HEK293 (cell line): Measurements from ENCODE around the gene PARD3B.

Experiments used
- CTCF ChIA-PET: fragments of 350-600 bp; formaldehyde crosslinking; extraction: SDS; loops from one replicate; lab custom pipeline; 2021; ENCODE audit warnings: antibody characterized with exemption; lab: Yijun Ruan, JAX
- POLR2A ChIA-PET: fragments of 300-600 bp; formaldehyde crosslinking; extraction: SDS; loops from one replicate; lab custom pipeline; 2020; ENCODE audit warnings: antibody characterized with exemption, inconsistent platforms; lab: Yijun Ruan, JAX
- H3K27ac ChIP-seq: fragments of 200-500 bp; sonication (Bioruptor generic); 2 replicates; pipeline ENCODE4 v1.5.1; 2014; ENCODE audit warnings: low read depth, low read length, control low read depth, inconsistent platforms; ENCODE audit errors: extremely low read depth
- H3K36me3 ChIP-seq, 2 experiments: fragments of 200-500 bp in 1 of 2; sonication (Bioruptor generic) in 1 of 2; 1 replicate in 1 of 2; 2 replicates in 1 of 2; pipeline ENCODE4 v1.5.1; 2014 to 2017; ENCODE audit warnings: inconsistent platforms in 2 of 2, low read length in 2 of 2; ENCODE audit not compliant: control insufficient read depth in 2 of 2, insufficient read depth in 1 of 2
- H3K4me1 ChIP-seq: fragments of 200-500 bp; sonication (Bioruptor generic); 2 replicates; pipeline ENCODE4 v1.5.1; 2014; ENCODE audit warnings: mild to moderate bottlenecking, low read length, inconsistent platforms; ENCODE audit not compliant: control insufficient read depth, insufficient read depth
- H3K4me3 ChIP-seq: 2 replicates; pipeline ENCODE4 v1.5.1; 2011; ENCODE audit warnings: low read depth, mild to moderate bottlenecking, control low read depth, low read length, moderate library complexity
- H3K9me3 ChIP-seq: fragments of 200-500 bp; sonication (Bioruptor generic); 2 replicates; pipeline ENCODE4 v1.5.1; 2014; ENCODE audit warnings: low read depth, low read length, inconsistent platforms; ENCODE audit not compliant: control insufficient read depth, insufficient read depth
- BCL11B ChIP-seq: fragments of 450-650 bp; formaldehyde crosslinking; IDR thresholded peaks from 2 replicates; pipeline ENCODE4 v1.5.1; 2016; ENCODE audit warnings: low read depth, missing biosample characterization, missing genetic modification characterization
- FEZF1 ChIP-seq: fragments of 450-650 bp; formaldehyde crosslinking; IDR thresholded peaks from 2 replicates; pipeline ENCODE4 v1.5.1; 2016; ENCODE audit warnings: missing biosample characterization, missing genetic modification characterization
- HOXD13 ChIP-seq: sonication (generic); formaldehyde crosslinking; IDR thresholded peaks from 2 replicates; pipeline ENCODE4 v1.8.0; 2022; ENCODE audit warnings: missing genetic modification reagents, borderline replicate concordance
- MEIS1 ChIP-seq: sonication (generic); formaldehyde crosslinking; IDR thresholded peaks from 2 replicates; pipeline ENCODE4 v1.8.1; 2022; ENCODE audit warnings: missing genetic modification reagents, mild to moderate bottlenecking, borderline replicate concordance
- OVOL3 ChIP-seq: fragments of 450-650 bp; formaldehyde crosslinking; IDR thresholded peaks from 2 replicates; pipeline ENCODE4 v1.5.1; 2016; ENCODE audit warnings: missing biosample characterization, missing genetic modification characterization
- PRDM1 ChIP-seq: fragments of 450-650 bp; formaldehyde crosslinking; IDR thresholded peaks from 2 replicates; pipeline ENCODE4; 2016; ENCODE audit warnings: missing biosample characterization, missing genetic modification characterization
- SALL2 ChIP-seq: fragments of 450-650 bp; formaldehyde crosslinking; IDR thresholded peaks from 2 replicates; pipeline ENCODE4 v1.5.0; 2017; ENCODE audit warnings: missing biosample characterization, mild to moderate bottlenecking, missing genetic modification characterization, borderline replicate concordance
- SP7 ChIP-seq: fragments of 450-650 bp; formaldehyde crosslinking; IDR thresholded peaks from 2 replicates; pipeline ENCODE4 v1.5.1; 2016; ENCODE audit warnings: missing biosample characterization, missing genetic modification characterization
- ZBTB1 ChIP-seq: fragments of 450-650 bp; formaldehyde crosslinking; IDR thresholded peaks from 2 replicates; pipeline ENCODE4 v1.5.1; 2016; ENCODE audit warnings: missing biosample characterization, missing genetic modification characterization
- ZBTB17 ChIP-seq: fragments of 450-650 bp; formaldehyde crosslinking; IDR thresholded peaks from 2 replicates; pipeline ENCODE4 v1.5.1; 2016; ENCODE audit warnings: missing biosample characterization, missing genetic modification characterization
- ZBTB20 ChIP-seq: fragments of 450-650 bp; formaldehyde crosslinking; IDR thresholded peaks from 2 replicates; pipeline ENCODE4 v1.5.1; 2016; ENCODE audit warnings: missing biosample characterization, missing genetic modification characterization
- ZBTB44 ChIP-seq: fragments of 450-650 bp; IDR thresholded peaks from 2 replicates; pipeline ENCODE4 v1.5.1; 2018; ENCODE audit warnings: missing biosample characterization, mild to moderate bottlenecking, missing genetic modification characterization
- ZBTB7A ChIP-seq: fragments of 450-650 bp; formaldehyde crosslinking; IDR thresholded peaks from 2 replicates; pipeline ENCODE4 v1.5.1; 2016; ENCODE audit warnings: low read depth, missing biosample characterization, missing genetic modification characterization
- ZIC2 ChIP-seq: fragments of 450-650 bp; formaldehyde crosslinking; IDR thresholded peaks from 2 replicates; pipeline ENCODE4 v1.5.1; 2016; ENCODE audit warnings: missing biosample characterization, missing genetic modification characterization
- ZNF157 ChIP-seq: fragments of 450-650 bp; formaldehyde crosslinking; IDR thresholded peaks from 2 replicates; pipeline ENCODE4 v1.5.1; 2016; ENCODE audit warnings: missing biosample characterization, missing genetic modification characterization
- ZNF23 ChIP-seq: fragments of 450-650 bp; formaldehyde crosslinking; IDR thresholded peaks from 2 replicates; pipeline ENCODE4 v1.5.1; 2016; ENCODE audit warnings: missing biosample characterization, missing genetic modification characterization, borderline replicate concordance
- ZNF324 ChIP-seq: fragments of 450-650 bp; formaldehyde crosslinking; IDR thresholded peaks from 2 replicates; pipeline ENCODE4 v1.5.1; 2016; ENCODE audit warnings: missing biosample characterization, missing genetic modification characterization
- ZNF366 ChIP-seq: fragments of 450-650 bp; formaldehyde crosslinking; conservative IDR thresholded peaks from 2 replicates; pipeline ENCODE4 v1.5.1; 2016; ENCODE audit warnings: missing biosample characterization, missing genetic modification characterization
- ZNF394 ChIP-seq: fragments of 450-650 bp; formaldehyde crosslinking; IDR thresholded peaks from 2 replicates; pipeline ENCODE4 v1.5.1; 2016; ENCODE audit warnings: missing biosample characterization, missing genetic modification characterization, mild to moderate bottlenecking, moderate library complexity, borderline replicate concordance
- ZNF423 ChIP-seq: fragments of 450-650 bp; formaldehyde crosslinking; IDR thresholded peaks from 2 replicates; pipeline ENCODE4 v1.5.1; 2016; ENCODE audit warnings: missing biosample characterization, missing genetic modification characterization
- ZNF433 ChIP-seq: fragments of 450-650 bp; formaldehyde crosslinking; IDR thresholded peaks from 2 replicates; pipeline ENCODE4 v1.5.1; 2016; ENCODE audit warnings: missing biosample characterization, missing genetic modification characterization, low read depth
- ZNF513 ChIP-seq: fragments of 450-650 bp; IDR thresholded peaks from 2 replicates; pipeline ENCODE4 v1.5.1; 2018; ENCODE audit warnings: missing biosample characterization, missing genetic modification characterization
- ZNF544 ChIP-seq: fragments of 450-650 bp; formaldehyde crosslinking; IDR thresholded peaks from 2 replicates; pipeline ENCODE4 v1.5.0; 2017; ENCODE audit warnings: missing biosample characterization, missing genetic modification characterization
- ZNF548 ChIP-seq: fragments of 450-650 bp; formaldehyde crosslinking; IDR thresholded peaks from 2 replicates; pipeline ENCODE4 v1.5.1; 2016; ENCODE audit warnings: missing biosample characterization, missing genetic modification characterization
- ZNF549 ChIP-seq: fragments of 450-650 bp; IDR thresholded peaks from 2 replicates; pipeline ENCODE4 v1.5.1; 2018; ENCODE audit warnings: missing biosample characterization, missing genetic modification characterization, mild to moderate bottlenecking, inconsistent platforms, moderate library complexity
- ZNF585B ChIP-seq: fragments of 450-650 bp; formaldehyde crosslinking; IDR thresholded peaks from 2 replicates; pipeline ENCODE4 v1.5.1; 2016; ENCODE audit warnings: missing biosample characterization, missing genetic modification characterization
- ZNF600 ChIP-seq: fragments of 450-650 bp; formaldehyde crosslinking; IDR thresholded peaks from 2 replicates; pipeline ENCODE4 v1.5.1; 2016; ENCODE audit warnings: missing biosample characterization, missing genetic modification characterization
- ZNF626 ChIP-seq: fragments of 450-650 bp; sonication (Bioruptor Pico); formaldehyde crosslinking; IDR thresholded peaks from 2 replicates; pipeline ENCODE4 v1.5.1; 2018; ENCODE audit warnings: missing biosample characterization, missing genetic modification characterization, inconsistent platforms
- ZNF658 ChIP-seq: fragments of 450-650 bp; formaldehyde crosslinking; IDR thresholded peaks from 2 replicates; pipeline ENCODE4; 2016; ENCODE audit warnings: missing biosample characterization, missing genetic modification characterization
- ZNF747 ChIP-seq: fragments of 450-650 bp; formaldehyde crosslinking; IDR thresholded peaks from 2 replicates; pipeline ENCODE4 v1.5.1; 2016; ENCODE audit warnings: missing biosample characterization, missing genetic modification characterization
- ZNF768 ChIP-seq: fragments of 450-650 bp; formaldehyde crosslinking; IDR thresholded peaks from 2 replicates; pipeline ENCODE4 v1.5.1; 2018; ENCODE audit warnings: missing biosample characterization, mild to moderate bottlenecking, missing genetic modification characterization
- ZNF785 ChIP-seq: fragments of 450-650 bp; formaldehyde crosslinking; IDR thresholded peaks from 2 replicates; pipeline ENCODE4 v1.5.1; 2016; ENCODE audit warnings: missing biosample characterization, missing genetic modification characterization
- TF ChIP-seq, protein P1 (sequence below): fragments of 450-650 bp; formaldehyde crosslinking; IDR thresholded peaks from 2 replicates; pipeline ENCODE4 v1.5.1; 2016; ENCODE audit warnings: missing biosample characterization, missing genetic modification characterization
- TF ChIP-seq, protein P2 (sequence below): fragments of 450-650 bp; formaldehyde crosslinking; IDR thresholded peaks from 2 replicates; pipeline ENCODE4 v1.5.1; 2016; ENCODE audit warnings: missing biosample characterization, missing genetic modification characterization

Gene PARD3B

DNA sequence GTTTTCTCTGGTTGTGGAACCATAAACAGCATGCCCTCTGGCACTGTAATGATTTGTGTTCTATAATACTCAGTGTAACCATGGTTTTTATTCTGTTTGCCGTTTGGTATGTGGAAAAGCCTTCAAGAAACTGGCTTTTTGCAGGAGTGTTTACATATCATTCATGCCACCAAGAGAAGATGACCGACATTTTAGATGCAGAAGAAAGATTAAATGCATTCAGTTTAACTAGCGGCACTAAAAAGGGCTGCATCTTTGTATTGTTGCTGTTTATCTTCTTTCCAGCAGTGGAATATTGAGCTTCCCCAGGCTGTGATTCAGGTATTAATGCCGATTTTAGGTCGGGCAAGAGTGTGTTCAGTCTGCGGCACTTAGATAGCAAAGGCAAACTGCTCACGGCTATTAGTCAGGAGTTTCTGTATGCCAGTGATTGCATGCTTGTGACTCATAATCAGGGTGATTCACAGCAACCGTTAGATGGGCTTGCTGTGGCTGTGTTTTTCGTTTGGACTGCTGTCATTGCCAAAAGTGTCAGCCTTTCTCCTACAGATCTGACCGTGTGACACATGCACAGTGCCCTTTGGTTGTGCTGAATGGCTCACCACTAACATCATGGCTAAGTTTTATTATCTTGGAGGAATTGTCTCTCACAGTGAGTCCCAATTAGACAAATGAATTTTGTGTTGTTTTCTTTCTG, 479.7 kb downstream of the PARD3B start:
- no peaks in the 10 kb centered on the region for H3K36me3 ChIP-seq
- peak overlapping the region; percentile 20; the same call in 1 of the 2 replicates for H3K4me3 ChIP-seq
- no peaks in the 10 kb centered on the region for H3K9me3 ChIP-seq
- CTCF ChIA-PET: no interaction called here
- POLR2A ChIA-PET: no interaction called here
- H3K4me1 ChIP-seq: no peaks in the 10 kb centered on the region
- H3K27ac ChIP-seq: no peak overlapping the region
- TF ChIP-seq ZNF23 (tag by site-specific recombination) (no peak), ZNF549 (no peak), OVOL3 (peak; percentile 73; the same call in 1 of the 2 replicates), ZNF785 (tag by site-specific recombination) (no peak), ZNF548 (no peak), PRDM1 (0 out of 2 replicates have a peak, but pooled peaks have one; percentile 46), ZBTB17 (tag by site-specific recombination) (peak; percentile 51; the same call in 1 of the 2 replicates), HOXD13 (no peak), BCL11B (tag by site-specific recombination) (no peak), ZNF366 (tag by site-specific recombination) (peak; percentile 50), ZNF394 (tag by site-specific recombination) (peak; percentile 19; the same call in 1 of the 2 replicates), FEZF1 (tag by site-specific recombination) (peak; percentile 19; the same call in 1 of the 2 replicates), ZNF585B (no peak), ZBTB7A (tag by site-specific recombination) (no peak), ZNF423 (tag by site-specific recombination) (no peak), ZBTB1 (tag by site-specific recombination) (no peak), ZIC2 (no peak), ZNF768 (tag by site-specific recombination) (no peak), ZNF600 (peak; percentile 59), SP7 (tag by site-specific recombination) (peak; percentile 43; the same call in 1 of the 2 replicates), ZNF157 (tag by site-specific recombination) (no peak), ZNF513 (tag by site-specific recombination) (no peak), MEIS1 (CRISPR knock-in tag) (no peak), ZNF626 (tag by site-specific recombination) (no peak), ZNF544 (tag by site-specific recombination) (no peak), ZNF658 (tag by site-specific recombination) (no peak), ZBTB44 (tag by site-specific recombination) (peak; percentile 22; the same call in 1 of the 2 replicates), SALL2 (tag by site-specific recombination) (no peak), ZNF324 (tag by site-specific recombination) (no peak), ZNF747 (tag by site-specific recombination) (no peak), ZNF433 (tag by site-specific recombination) (no peak), ZBTB20 (tag by site-specific recombination) (0 out of 2 replicates have a peak, but pooled peaks have one; percentile 10)
- TF ChIP-seq, protein P1, sequence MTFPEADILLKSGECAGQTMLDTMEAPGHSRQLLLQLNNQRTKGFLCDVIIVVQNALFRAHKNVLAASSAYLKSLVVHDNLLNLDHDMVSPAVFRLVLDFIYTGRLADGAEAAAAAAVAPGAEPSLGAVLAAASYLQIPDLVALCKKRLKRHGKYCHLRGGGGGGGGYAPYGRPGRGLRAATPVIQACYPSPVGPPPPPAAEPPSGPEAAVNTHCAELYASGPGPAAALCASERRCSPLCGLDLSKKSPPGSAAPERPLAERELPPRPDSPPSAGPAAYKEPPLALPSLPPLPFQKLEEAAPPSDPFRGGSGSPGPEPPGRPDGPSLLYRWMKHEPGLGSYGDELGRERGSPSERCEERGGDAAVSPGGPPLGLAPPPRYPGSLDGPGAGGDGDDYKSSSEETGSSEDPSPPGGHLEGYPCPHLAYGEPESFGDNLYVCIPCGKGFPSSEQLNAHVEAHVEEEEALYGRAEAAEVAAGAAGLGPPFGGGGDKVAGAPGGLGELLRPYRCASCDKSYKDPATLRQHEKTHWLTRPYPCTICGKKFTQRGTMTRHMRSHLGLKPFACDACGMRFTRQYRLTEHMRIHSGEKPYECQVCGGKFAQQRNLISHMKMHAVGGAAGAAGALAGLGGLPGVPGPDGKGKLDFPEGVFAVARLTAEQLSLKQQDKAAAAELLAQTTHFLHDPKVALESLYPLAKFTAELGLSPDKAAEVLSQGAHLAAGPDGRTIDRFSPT: peak; percentile 24; the same call in 1 of the 2 replicates
- TF ChIP-seq, protein P2, sequence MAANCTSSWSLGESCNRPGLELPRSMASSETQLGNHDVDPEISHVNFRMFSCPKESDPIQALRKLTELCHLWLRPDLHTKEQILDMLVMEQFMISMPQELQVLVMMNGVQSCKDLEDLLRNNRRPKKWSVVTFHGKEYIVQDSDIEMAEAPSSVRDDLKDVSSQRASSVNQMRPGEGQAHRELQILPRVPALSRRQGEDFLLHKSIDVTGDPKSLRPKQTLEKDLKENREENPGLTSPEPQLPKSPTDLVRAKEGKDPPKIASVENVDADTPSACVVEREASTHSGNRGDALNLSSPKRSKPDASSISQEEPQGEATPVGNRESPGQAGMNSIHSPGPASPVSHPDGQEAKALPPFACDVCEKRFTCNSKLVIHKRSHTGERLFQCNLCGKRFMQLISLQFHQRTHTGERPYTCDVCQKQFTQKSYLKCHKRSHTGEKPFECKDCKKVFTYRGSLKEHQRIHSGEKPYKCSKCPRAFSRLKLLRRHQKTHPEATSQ: no peak
